ENCODE data around the gene KCTD5. TPM values are rescaled to one million over a fixed set of nuclear protein-coding genes. Genes with fewer than 3 reads are reported as not detected.

KCTD5 gene
- total RNA-seq, 1 experiment from 2014 or later: 36.7 TPM

GRCh38 chr16:2706085-2706484 lies 23.8 kb downstream of the KCTD5 start:
- Mint-ChIP-seq H3K4me3 (ENCODE audit: low read depth, unreplicated experiment) (no peak overlapping the region), H3K36me3 (ENCODE audit: insufficient read depth, unreplicated experiment) (peaks cover 49% of the 10 kb centered on the region), H3K4me1 (ENCODE audit: low read depth, unreplicated experiment) (no peaks in the 10 kb centered on the region), H3K9me3 (ENCODE audit: low read depth, unreplicated experiment) (no peaks in the 10 kb centered on the region), H3K27me3 (ENCODE audit: unreplicated experiment) (no peaks in the 10 kb centered on the region), H3K27ac (ENCODE audit: unreplicated experiment) (no peak overlapping the region)
- BruUV-seq (replicated peaks): no TSS peak
- CTCF ChIA-PET: no interaction called here
- intact Hi-C loops (cut with micrococcal nuclease; ENCODE audit: unreplicated experiment): no loop called here
- no peak for DNase-seq
- TF ChIP-seq CTCF (IDR thresholded peaks at IDR 0.05; ENCODE audit: unreplicated experiment): no peak

- no peak for DNase-seq
- H3K9me3 Mint-ChIP-seq (ENCODE audit: low read depth, unreplicated experiment): no peaks in the 10 kb centered on the region
- H3K4me1 Mint-ChIP-seq (ENCODE audit: low read depth, unreplicated experiment): no peaks in the 10 kb centered on the region
- peaks cover 2% of the 10 kb centered on the region for H3K27me3 Mint-ChIP-seq (ENCODE audit: unreplicated experiment)
- CTCF ChIA-PET: no interaction called here
- H3K27ac Mint-ChIP-seq (ENCODE audit: unreplicated experiment): no peak overlapping the region
- no TSS peak for BruUV-seq (replicated peaks)
- TF ChIP-seq CTCF (IDR thresholded peaks at IDR 0.05; ENCODE audit: unreplicated experiment): no peak
- intact Hi-C loops (cut with micrococcal nuclease; ENCODE audit: unreplicated experiment): no loop called here
- peaks cover 55% of the 10 kb centered on the region for H3K36me3 Mint-ChIP-seq (ENCODE audit: insufficient read depth, unreplicated experiment)
- no peak overlapping the region for H3K4me3 Mint-ChIP-seq (ENCODE audit: low read depth, unreplicated experiment)
Measured at GRCh38 chr16:2706611-2707311, 24.4 kb downstream of the KCTD5 start.

- Mint-ChIP-seq H3K27me3 (ENCODE audit: unreplicated experiment) (peaks cover 11% of the 10 kb centered on the region), H3K9me3 (ENCODE audit: low read depth, unreplicated experiment) (no peaks in the 10 kb centered on the region), H3K4me1 (ENCODE audit: low read depth, unreplicated experiment) (no peaks in the 10 kb centered on the region), H3K4me3 (ENCODE audit: low read depth, unreplicated experiment) (no peak overlapping the region), H3K36me3 (ENCODE audit: insufficient read depth, unreplicated experiment) (peaks cover 61% of the 10 kb centered on the region), H3K27ac (ENCODE audit: unreplicated experiment) (no peak overlapping the region)
- DNase-seq: no peak
- no TSS peak for BruUV-seq (replicated peaks)
- CTCF ChIA-PET: no interaction called here
- intact Hi-C loops (cut with micrococcal nuclease; ENCODE audit: unreplicated experiment): no loop called here
- TF ChIP-seq CTCF (IDR thresholded peaks at IDR 0.05; ENCODE audit: unreplicated experiment): no peak
Measured at GRCh38 chr16:2707368-2708289, 25.3 kb downstream of the KCTD5 start.

- TF ChIP-seq CTCF (IDR thresholded peaks at IDR 0.05; ENCODE audit: unreplicated experiment): no peak
- Mint-ChIP-seq H3K4me1 (ENCODE audit: low read depth, unreplicated experiment) (no peaks in the 10 kb centered on the region), H3K9me3 (ENCODE audit: low read depth, unreplicated experiment) (no peaks in the 10 kb centered on the region), H3K27ac (ENCODE audit: unreplicated experiment) (no peak overlapping the region), H3K27me3 (ENCODE audit: unreplicated experiment) (peaks cover 17% of the 10 kb centered on the region), H3K36me3 (ENCODE audit: insufficient read depth, unreplicated experiment) (peaks cover 63% of the 10 kb centered on the region), H3K4me3 (ENCODE audit: low read depth, unreplicated experiment) (no peak overlapping the region)
- intact Hi-C loops (cut with micrococcal nuclease; ENCODE audit: unreplicated experiment): no loop called here
- BruUV-seq (replicated peaks): TSS peak; percentile 43
- no peak for DNase-seq
- CTCF ChIA-PET: no interaction called here
Measured at GRCh38 chr16:2708290-2708639, 25.9 kb downstream of the KCTD5 start.

Measured in Calu3 (cell line).